AG09319 (cell line): ENCODE measurements around the gene PAM.

Experiments used
- DNase-seq: peaks from one replicate; pipeline ENCODE4 v3.0.0-alpha.2; 2010; ENCODE audit warnings: low read depth; ENCODE audit errors: extremely low read depth
- TF ChIP-seq, protein P1 (sequence below): IDR thresholded peaks from 2 replicates; pipeline ENCODE4 v1.5.1; 2011; ENCODE audit warnings: low read depth, mild to moderate bottlenecking, inconsistent platforms, low read length, moderate library complexity

PAM gene

DNA sequence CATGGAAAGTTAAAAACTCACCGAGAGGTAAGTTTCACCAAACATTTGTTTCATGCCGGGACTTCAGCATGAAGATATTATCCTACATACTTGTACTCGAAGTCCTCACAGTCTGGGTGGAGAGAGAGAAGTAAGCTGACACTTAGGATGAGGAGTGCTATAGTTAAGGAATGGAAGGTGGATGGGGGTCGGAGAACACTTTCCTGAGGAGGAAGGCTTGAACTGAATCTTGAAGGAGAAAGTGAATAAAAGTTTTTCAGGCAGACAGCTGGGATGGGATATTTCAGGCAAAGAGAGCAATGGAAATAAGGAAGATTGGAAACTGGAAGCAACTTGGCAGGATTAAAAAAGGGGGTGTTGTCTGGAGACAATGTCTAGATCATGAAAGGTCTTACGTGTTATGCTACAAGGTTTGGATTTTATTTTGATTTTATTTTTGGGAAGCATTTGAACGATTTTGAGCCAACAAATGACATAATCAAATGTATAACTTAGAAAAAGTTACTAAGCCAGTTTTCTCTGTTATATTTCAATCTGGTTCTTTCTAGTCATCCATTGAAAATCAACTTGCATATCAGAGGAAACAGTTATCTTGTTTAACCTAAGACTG lies 167.1 kb downstream of the PAM start:
- DNase-seq = no peak
- TF ChIP-seq, protein P1, sequence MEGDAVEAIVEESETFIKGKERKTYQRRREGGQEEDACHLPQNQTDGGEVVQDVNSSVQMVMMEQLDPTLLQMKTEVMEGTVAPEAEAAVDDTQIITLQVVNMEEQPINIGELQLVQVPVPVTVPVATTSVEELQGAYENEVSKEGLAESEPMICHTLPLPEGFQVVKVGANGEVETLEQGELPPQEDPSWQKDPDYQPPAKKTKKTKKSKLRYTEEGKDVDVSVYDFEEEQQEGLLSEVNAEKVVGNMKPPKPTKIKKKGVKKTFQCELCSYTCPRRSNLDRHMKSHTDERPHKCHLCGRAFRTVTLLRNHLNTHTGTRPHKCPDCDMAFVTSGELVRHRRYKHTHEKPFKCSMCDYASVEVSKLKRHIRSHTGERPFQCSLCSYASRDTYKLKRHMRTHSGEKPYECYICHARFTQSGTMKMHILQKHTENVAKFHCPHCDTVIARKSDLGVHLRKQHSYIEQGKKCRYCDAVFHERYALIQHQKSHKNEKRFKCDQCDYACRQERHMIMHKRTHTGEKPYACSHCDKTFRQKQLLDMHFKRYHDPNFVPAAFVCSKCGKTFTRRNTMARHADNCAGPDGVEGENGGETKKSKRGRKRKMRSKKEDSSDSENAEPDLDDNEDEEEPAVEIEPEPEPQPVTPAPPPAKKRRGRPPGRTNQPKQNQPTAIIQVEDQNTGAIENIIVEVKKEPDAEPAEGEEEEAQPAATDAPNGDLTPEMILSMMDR = no peak

DNA sequence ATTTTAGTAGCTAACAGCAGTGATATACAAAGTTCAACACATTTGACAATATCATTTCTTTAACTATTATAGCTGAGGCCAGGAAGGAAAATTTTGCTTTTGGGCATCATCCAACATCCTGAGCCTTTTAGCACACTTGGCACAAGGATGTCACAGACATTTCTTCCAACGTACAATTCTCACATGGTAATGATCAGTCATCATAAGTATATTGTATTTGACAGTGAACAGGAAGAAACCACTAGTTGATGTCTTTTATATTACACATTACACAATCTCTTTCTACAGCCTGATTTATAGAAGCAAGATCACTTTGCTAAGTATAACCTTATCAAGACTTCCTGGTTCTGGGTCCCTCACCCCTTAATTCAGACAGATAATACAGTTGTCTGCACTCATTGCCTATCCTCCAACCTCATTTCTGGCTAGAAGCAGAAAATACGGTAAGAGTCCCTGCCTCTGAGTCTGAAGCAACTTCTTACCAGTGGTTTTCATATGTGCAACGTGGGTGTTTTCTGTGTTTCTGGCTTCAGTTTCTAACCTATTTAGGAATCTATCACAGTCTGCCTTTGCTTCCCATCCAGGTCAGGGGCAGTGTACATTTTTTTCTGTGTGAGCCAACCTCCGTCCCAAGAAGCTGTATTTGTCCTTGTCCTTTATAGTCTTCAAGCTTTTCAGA lies 167.8 kb downstream of the PAM start:
- no peak for DNase-seq

DNA sequence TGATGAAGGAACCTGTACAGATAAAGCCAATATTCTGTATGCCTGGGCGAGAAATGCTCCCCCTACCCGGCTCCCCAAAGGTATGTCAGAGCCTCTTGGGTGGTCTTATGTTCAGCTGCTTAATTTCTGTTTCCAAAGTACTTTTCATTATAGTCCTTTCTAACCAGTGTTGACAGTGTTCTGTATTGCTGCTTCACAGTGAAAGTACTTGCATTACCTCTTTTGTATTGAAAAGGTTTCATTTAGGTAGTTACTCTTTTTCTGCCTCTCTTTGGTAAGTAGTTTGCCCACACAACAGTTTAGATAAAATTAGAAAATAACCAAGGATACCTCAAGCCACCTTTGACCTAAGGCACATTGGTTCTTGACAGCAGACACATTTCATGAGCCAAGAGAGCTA lies 169.9 kb downstream of the PAM start:
- TF ChIP-seq, protein P1 = no peak

More for the DNA sequence above, 167.8 kb downstream of the PAM start:
- TF ChIP-seq, protein P1 = no peak

DNA sequence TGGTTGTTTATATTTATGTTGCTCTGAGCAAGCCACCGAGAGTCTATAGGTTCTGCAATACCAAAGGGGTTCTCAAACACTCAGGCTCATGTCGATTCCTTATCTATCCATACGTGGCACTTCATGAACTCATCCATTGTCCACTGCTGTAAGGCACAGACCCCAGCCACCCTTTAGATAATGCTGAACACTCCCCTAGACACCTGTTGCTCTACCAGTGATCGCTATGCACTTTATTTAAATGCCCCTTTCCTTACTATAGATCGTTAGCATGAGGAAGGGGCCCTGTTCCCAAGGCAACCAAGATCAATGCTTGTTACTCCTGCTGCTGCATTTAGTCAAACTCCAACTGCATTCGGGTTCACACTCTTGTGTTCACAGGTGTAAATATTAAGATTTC lies 171.9 kb downstream of the PAM start:
- TF ChIP-seq, protein P1 = no peak
- no peak for DNase-seq

More for the DNA sequence above, 169.9 kb downstream of the PAM start:
- no peak for DNase-seq

DNA sequence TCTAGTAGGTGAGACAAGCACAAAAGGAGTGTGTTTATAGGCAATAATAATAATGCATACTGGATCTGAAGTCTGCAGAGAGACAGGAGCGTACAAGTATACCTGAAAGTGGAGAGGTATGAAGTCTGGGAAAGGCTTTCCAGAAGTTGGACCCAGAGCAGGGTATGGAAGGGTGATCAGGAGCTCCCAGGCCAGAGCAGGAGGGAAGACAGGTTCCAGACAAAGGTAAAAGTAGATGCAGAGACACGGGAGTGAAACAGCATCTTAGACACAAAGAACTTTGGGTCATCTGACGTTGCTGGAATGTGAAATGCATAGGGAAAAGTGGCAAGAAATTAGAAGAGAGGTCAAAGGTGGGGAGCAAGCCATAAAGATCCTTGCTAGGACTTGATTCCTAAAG lies 175.1 kb downstream of the PAM start:
- no peak for DNase-seq
- TF ChIP-seq, protein P1 = no peak

DNA sequence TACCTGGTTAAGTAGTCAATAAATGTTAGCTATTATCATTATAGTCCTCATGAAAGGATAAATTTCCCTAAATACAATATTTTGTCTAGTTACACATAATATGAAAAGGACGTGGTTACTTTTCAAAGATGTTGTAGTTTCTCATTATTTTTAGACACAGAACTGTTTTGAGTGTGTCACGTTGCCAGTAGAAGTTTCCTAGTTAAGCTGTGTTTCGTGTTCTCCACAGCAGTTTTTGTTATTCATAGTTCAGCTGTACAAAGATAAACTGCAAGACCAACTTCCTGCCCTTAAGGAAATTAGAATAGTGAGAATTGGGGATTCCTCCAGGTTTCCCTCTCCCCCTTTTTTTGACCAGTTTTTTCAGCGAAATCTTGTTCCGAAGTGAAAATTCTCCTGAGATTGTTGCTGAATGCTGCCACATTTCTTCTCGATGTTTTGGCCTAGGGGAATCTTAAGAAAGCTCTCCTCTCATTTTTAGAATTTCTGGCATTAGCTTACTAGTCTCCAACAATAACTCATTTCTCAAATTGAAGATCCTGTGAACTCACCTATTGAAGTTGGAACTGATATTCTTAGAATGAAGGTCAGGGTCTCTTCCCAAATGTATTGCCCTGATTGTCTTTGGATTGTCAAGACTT lies 176.1 kb downstream of the PAM start:
- DNase-seq = no peak
- TF ChIP-seq, protein P1 = no peak

DNA sequence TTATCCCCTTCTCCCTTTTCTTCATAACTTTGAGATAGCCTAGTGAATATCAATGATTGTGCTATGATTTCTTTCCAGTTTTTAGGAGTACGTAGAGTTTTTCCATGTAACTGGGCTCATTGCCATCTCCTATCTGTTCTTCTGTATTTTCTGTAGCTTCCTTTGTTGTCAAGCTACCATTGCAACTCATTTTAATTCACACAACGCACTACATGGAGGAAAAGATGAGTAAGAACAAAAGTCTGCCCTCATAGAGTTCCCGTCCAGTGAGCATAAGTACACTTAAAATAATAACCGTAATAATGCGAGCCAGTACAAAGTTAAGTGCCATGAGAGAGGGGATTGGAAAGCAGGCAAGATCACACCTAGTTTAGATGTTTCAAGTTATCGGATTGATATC lies 177.7 kb downstream of the PAM start:
- no peak for DNase-seq
- TF ChIP-seq, protein P1 = no peak
